Hepatocyte (in vitro differentiated cells): ENCODE measurements around the gene SLC1A4. TPM values are rescaled to one million over a fixed set of nuclear protein-coding genes. Genes with fewer than 3 reads are reported as not detected.

ENCODE experiments used
- DNase-seq: peaks from one replicate; pipeline ENCODE4 v3.0.0-alpha.2; 2016; ENCODE audit warnings: low spot score
- H2AFZ ChIP-seq: fragments of 200-600 bp; sonication (generic); 2 replicates; pipeline ENCODE4 v1.6.0; 2016; ENCODE audit warnings: antibody characterized with exemption, mild to moderate bottlenecking
- H3K27ac ChIP-seq: fragments of 200-600 bp; sonication (generic); 2 replicates; pipeline ENCODE4 v1.5.1; 2016; ENCODE audit warnings: mild to moderate bottlenecking
- H3K27me3 ChIP-seq: fragments of 200-600 bp; sonication (generic); 2 replicates; pipeline ENCODE4 v1.6.1; 2016
- H3K36me3 ChIP-seq: fragments of 200-600 bp; sonication (generic); replicated peaks from 2 replicates; pipeline ENCODE4 v1.5.1; 2016; ENCODE audit warnings: low read depth; ENCODE audit not compliant: insufficient read depth
- H3K4me1 ChIP-seq: fragments of 200-600 bp; sonication (generic); 2 replicates; pipeline ENCODE4 v1.5.1; 2016; ENCODE audit warnings: mild to moderate bottlenecking, moderate library complexity; ENCODE audit not compliant: insufficient read depth
- H3K4me2 ChIP-seq: fragments of 200-600 bp; sonication (generic); 2 replicates; pipeline ENCODE4 v1.6.0; 2016
- H3K4me3 ChIP-seq: fragments of 200-600 bp; sonication (generic); 2 replicates; pipeline ENCODE4 v1.5.1; 2016; ENCODE audit warnings: mild to moderate bottlenecking
- H3K79me2 ChIP-seq: fragments of 200-600 bp; sonication (generic); 2 replicates; pipeline ENCODE4 v1.6.0; 2017; ENCODE audit warnings: mild to moderate bottlenecking
- H3K9me2 ChIP-seq: fragments of 200-600 bp; sonication (generic); replicated peaks from 2 replicates; pipeline ENCODE4 v1.6.0; 2017; ENCODE audit warnings: mild to moderate bottlenecking; ENCODE audit not compliant: insufficient read depth
- H3K9me3 ChIP-seq: fragments of 200-600 bp; sonication (generic); 2 replicates; pipeline ENCODE4 v1.5.1; 2016; ENCODE audit warnings: low read depth, mild to moderate bottlenecking
- H4K20me1 ChIP-seq: fragments of 200-600 bp; sonication (generic); 2 replicates; pipeline ENCODE4 v1.6.0; 2016; ENCODE audit warnings: mild to moderate bottlenecking; ENCODE audit not compliant: insufficient read depth, poor library complexity, severe bottlenecking
- EZH2 ChIP-seq: fragments of 200-600 bp; sonication (generic); IDR thresholded peaks from 2 replicates; pipeline ENCODE4 v1.6.1; 2016; ENCODE audit warnings: antibody characterized with exemption, mild to moderate bottlenecking, borderline replicate concordance
- EZH2phosphoT487 ChIP-seq: fragments of 200-600 bp; sonication (generic); IDR thresholded peaks from one replicate; pipeline ENCODE4 v1.6.1; 2018; ENCODE audit warnings: antibody characterized with exemption, mild to moderate bottlenecking, low read depth, moderate library complexity; ENCODE audit not compliant: unreplicated experiment, severe bottlenecking
- WGBS: methylation state at CpG from one replicate; pipeline ENCODE4 v1.1.6; 2016; ENCODE audit warnings: low lambda C conversion rate; ENCODE audit errors: missing lambda C conversion rate; 5-methylcytosine and 5-hydroxymethylcytosine counted together
- polyA plus RNA-seq: library from polyadenylated mRNA; unstranded; fragments of >200 nt; fragmentation: Nextera tagmentation; extraction: Ambion mirVana; gene quantifications from 2 replicates; pipeline ENCODE4 v1.2.1, GENCODE V29; 2016
- small RNA-seq: library from RNA; depleted of rRNA; stranded (forward); fragments of <200 nt; gene quantifications from one replicate; pipeline ENCODE3, GENCODE V24; 2014
- total RNA-seq: library from RNA; depleted of rRNA; stranded (reverse); fragments of >200 nt; gene quantifications from 2 replicates; pipeline ENCODE4 v1.2.3, GENCODE V29; 2014
- TF ChIP-seq, protein P1 (sequence below): fragments of 200-600 bp; sonication (generic); IDR thresholded peaks from 2 replicates; pipeline ENCODE4 v1.5.1; 2016; ENCODE audit warnings: antibody characterized with exemption, mild to moderate bottlenecking; ENCODE audit not compliant: poor library complexity

The SLC1A4 gene
- total and polyA plus RNA-seq, 2 experiments from 2014 or later: 14.2 to 17.8 TPM

DNA sequence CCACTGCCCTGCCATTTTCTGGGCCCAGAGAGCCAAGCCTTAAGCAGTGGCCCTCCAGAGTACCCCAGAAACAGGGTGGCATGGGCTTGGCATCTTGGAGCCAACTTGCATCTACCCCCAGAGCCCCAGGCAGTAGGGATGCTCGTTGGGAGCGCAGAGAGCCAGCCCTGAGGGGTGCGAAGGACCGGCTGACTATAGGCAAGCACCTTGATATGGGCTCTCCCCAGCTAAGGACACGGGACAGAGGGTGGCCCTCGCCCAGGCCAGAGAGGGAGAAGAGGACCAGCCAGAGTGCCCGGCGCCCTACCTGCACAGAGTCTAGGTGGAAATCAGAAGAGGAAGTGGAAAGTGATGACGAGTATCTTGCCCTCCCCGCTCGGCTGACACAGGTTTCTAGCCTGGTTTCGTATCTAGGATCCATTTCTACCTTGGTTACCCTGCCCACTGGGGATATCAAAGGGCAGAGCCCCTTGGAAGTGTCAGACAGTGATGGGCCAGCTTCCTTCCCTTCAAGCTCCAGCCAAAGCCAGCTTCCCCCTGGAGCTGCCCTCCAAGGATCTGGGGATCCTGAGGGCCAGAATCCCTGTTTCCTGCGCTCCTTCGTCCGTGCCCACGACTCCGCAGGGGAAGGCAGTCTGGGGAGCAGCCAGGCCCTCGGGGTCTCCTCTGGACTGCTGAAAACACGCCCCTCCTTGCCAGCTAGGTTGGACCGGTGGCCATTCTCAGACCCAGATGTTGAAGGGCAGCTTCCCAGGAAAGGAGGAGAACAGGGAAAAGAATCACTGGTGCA is 83.2 kb downstream of the SLC1A4 start:
- no peak overlapping the region for H3K4me2 ChIP-seq
- no peak overlapping the region for H3K27ac ChIP-seq
- H3K9me2 ChIP-seq: no peaks in the 10 kb centered on the region
- H3K36me3 ChIP-seq: no peaks in the 10 kb centered on the region
- H3K4me1 ChIP-seq: peaks cover 27% of the 10 kb centered on the region
- H4K20me1 ChIP-seq: peaks cover 7% of the 10 kb centered on the region
- H2AFZ ChIP-seq: no peak overlapping the region
- no peak for DNase-seq
- H3K27me3 ChIP-seq: no peaks in the 10 kb centered on the region
- TF ChIP-seq EZH2phosphoT487 (no peak), EZH2 (no peak)
- TF ChIP-seq, protein P1, sequence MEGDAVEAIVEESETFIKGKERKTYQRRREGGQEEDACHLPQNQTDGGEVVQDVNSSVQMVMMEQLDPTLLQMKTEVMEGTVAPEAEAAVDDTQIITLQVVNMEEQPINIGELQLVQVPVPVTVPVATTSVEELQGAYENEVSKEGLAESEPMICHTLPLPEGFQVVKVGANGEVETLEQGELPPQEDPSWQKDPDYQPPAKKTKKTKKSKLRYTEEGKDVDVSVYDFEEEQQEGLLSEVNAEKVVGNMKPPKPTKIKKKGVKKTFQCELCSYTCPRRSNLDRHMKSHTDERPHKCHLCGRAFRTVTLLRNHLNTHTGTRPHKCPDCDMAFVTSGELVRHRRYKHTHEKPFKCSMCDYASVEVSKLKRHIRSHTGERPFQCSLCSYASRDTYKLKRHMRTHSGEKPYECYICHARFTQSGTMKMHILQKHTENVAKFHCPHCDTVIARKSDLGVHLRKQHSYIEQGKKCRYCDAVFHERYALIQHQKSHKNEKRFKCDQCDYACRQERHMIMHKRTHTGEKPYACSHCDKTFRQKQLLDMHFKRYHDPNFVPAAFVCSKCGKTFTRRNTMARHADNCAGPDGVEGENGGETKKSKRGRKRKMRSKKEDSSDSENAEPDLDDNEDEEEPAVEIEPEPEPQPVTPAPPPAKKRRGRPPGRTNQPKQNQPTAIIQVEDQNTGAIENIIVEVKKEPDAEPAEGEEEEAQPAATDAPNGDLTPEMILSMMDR: no peak
- H3K79me2 ChIP-seq: peaks cover 20% of the 10 kb centered on the region
- 94% methylated on average over 20 of the region's 20 CpGs for WGBS
- H3K4me3 ChIP-seq: no peak overlapping the region
- H3K9me3 ChIP-seq: no peaks in the 10 kb centered on the region

Small RNA genes lying within 50 kb of the gene (small RNA-seq; reads per million reads assigned to genes)
- not detected for gene RNU6-548P

Other genes starting within 250 kb of the SLC1A4 start
- gene CEP68, start 67.0 kb downstream of the SLC1A4 start, total RNA-seq: 7.6 and 8.2 TPM in 2 replicates
- gene CEP68, start 67.0 kb downstream of the SLC1A4 start, polyA plus RNA-seq: 9.4 and 9.8 TPM in 2 replicates
- 178 and 200 TPM in 2 replicates for gene RAB1A, start 140.7 kb downstream of the SLC1A4 start, total RNA-seq
- 335 and 347 TPM in 2 replicates for gene RAB1A, start 140.7 kb downstream of the SLC1A4 start, polyA plus RNA-seq
- gene ACTR2, start 238.4 kb downstream of the SLC1A4 start, total RNA-seq: 89.4 and 97.7 TPM in 2 replicates
- 60.9 and 75.6 TPM in 2 replicates for gene ACTR2, start 238.4 kb downstream of the SLC1A4 start, polyA plus RNA-seq